ENCODE measurements around the gene TPCN1.

GRCh38 chr12:113239811-113240331, 18.6 kb downstream of the TPCN1 start:
- TF ChIP-seq CTCF (IDR thresholded peaks at IDR 0.05) = no peak
- no peak for TF ChIP-seq POLR2A (IDR thresholded peaks at IDR 0.05)
- TF ChIP-seq EP300 (IDR thresholded peaks at IDR 0.05) = no peak

Data from ovary (tissue), 3 donors.